ENCODE data around the gene CPOX. TPM values are rescaled to one million over a fixed set of nuclear protein-coding genes. Genes with fewer than 3 reads are reported as not detected.

The CPOX gene
- 58.6 and 63.0 TPM in 2 replicates for total RNA-seq (2014; rRNA removed; shearing (Covaris generic))

GRCh38 chr3:98593046-98593936 is at the start of gene CPOX:
CPOX (minus strand) TSS chr3:98593611; CDS start chr3:98593504, 107 bp downstream.

DNA sequence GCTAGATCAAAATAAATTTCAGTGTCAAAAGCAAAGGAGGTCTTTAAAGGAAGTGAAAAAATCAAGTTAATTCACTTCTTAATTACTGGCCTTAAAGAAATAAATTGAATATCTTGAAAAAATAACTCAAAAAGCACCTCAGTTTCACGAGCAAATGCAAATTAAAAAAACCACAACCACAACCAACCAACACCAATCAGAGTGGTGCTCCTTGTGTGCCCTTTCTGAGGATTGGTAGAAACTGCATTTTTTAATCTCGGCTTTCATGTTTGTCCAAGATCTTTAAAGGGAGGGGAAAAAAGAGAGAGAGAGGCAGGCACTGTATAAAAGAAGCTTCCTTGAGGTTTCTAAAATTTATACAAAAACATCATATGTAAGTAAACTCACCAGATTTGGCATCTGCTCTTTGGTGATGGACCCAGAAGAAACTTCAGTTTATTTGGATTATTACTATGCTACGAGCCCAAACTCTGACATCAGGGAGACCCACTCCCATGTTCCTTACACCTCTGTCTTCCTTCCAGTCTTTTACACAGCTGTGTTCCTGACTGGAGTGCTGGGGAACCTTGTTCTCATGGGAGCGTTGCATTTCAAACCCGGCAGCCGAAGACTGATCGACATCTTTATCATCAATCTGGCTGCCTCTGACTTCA is 61.7 kb downstream of the CPOX start, which contains the start of gene GPR15:
Gene GPR15, plus strand, starts transcription at position 357 of the 653 bp plus-strand sequence. Its CDS starts 56 bp downstream, at position 413.

Other genes with a start within 250 kb of the CPOX start
- gene OR5K4, start 239.8 kb downstream of the CPOX start, total RNA-seq (2014; rRNA removed; shearing (Covaris generic)), result not detected in 2 replicates
- not detected in 2 replicates for gene OR5K3, start 202.9 kb downstream of the CPOX start, total RNA-seq (2014; rRNA removed; shearing (Covaris generic))
- gene OR5K1, start 130.4 kb downstream of the CPOX start, total RNA-seq (2014; rRNA removed; shearing (Covaris generic)), result not detected in 2 replicates
- not detected in 2 replicates for gene OR5K2, start 95.9 kb downstream of the CPOX start, total RNA-seq (2014; rRNA removed; shearing (Covaris generic))
- 137 and 140 TPM in 2 replicates for gene CLDND1, start 70.7 kb downstream of the CPOX start, total RNA-seq (2014; rRNA removed; shearing (Covaris generic))
- not detected in 2 replicates for gene GPR15, start 61.6 kb downstream of the CPOX start, total RNA-seq (2014; rRNA removed; shearing (Covaris generic))
- gene ST3GAL6, start 169.7 kb upstream of the CPOX start, total RNA-seq (2014; rRNA removed; shearing (Covaris generic)), result 3.0 and 4.4 TPM in 2 replicates